Measurements from ENCODE around the gene ZNF552.

ZNF552 gene

DNA sequence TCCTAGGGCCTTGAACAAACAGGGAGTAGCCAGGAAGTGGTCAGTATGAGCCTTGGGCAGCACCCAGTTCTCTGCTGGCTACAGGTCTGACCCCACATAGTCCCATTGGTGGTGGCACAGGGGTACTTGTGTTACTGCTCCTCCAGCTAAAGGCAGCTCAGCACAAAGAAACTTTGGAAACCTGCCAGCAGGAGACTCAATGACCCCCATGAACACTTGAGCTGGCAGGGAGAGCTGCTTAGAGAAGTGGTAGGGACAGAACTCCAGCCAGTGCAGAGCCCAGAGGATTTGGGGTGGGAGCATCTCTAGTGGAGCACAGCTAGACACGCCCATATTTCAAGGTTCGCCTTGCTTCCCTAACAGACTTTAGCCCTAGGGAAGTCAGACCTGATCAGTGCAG, 55.6 kb downstream of the ZNF552 start:
- no peak for DNase-seq
- H3K4me1 ChIP-seq (ENCODE audit: insufficient read depth, low read length) = no peaks in the 10 kb centered on the region
- H3K27ac ChIP-seq (ENCODE audit: low read length) = no peak overlapping the region
- H2AFZ ChIP-seq (ENCODE audit: low read depth, low read length) = no peak overlapping the region
- H3K9ac ChIP-seq (ENCODE audit: low read depth, low read length) = no peak overlapping the region
- H3K79me2 ChIP-seq (ENCODE audit: insufficient read depth, low read length) = peaks cover 8% of the 10 kb centered on the region; the same call in 1 of the 2 replicates
- no peak for ATAC-seq (ENCODE audit: insufficient read depth, low read depth)
- TF ChIP-seq, protein P1, sequence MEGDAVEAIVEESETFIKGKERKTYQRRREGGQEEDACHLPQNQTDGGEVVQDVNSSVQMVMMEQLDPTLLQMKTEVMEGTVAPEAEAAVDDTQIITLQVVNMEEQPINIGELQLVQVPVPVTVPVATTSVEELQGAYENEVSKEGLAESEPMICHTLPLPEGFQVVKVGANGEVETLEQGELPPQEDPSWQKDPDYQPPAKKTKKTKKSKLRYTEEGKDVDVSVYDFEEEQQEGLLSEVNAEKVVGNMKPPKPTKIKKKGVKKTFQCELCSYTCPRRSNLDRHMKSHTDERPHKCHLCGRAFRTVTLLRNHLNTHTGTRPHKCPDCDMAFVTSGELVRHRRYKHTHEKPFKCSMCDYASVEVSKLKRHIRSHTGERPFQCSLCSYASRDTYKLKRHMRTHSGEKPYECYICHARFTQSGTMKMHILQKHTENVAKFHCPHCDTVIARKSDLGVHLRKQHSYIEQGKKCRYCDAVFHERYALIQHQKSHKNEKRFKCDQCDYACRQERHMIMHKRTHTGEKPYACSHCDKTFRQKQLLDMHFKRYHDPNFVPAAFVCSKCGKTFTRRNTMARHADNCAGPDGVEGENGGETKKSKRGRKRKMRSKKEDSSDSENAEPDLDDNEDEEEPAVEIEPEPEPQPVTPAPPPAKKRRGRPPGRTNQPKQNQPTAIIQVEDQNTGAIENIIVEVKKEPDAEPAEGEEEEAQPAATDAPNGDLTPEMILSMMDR (IDR thresholded peaks at IDR 0.05; ENCODE audit: borderline replicate concordance, extremely low read depth, low read length, poor library complexity, severe bottlenecking) = no peak
- TF ChIP-seq EZH2 (IDR thresholded peaks at IDR 0.05; ENCODE audit: borderline replicate concordance, low read depth, low read length, severe bottlenecking) = no peak
- H4K20me1 ChIP-seq (ENCODE audit: insufficient read depth, low read length) = peaks cover 6% of the 10 kb centered on the region
- H3K4me3 ChIP-seq (ENCODE audit: low read depth in 1 of 2, low read length in 2 of 2) = no peak overlapping the region
- no peaks in the 10 kb centered on the region for H3K27me3 ChIP-seq (ENCODE audit: insufficient read depth, low read length, poor library complexity)
- H3K4me2 ChIP-seq (ENCODE audit: insufficient read depth, low read length) = no peak overlapping the region
- H3K36me3 ChIP-seq (ENCODE audit: insufficient read depth, low read length) = peaks cover 74% of the 10 kb centered on the region
- no peaks in the 10 kb centered on the region for H3K9me3 ChIP-seq (ENCODE audit: insufficient read depth, low read length, severe bottlenecking)

DNA sequence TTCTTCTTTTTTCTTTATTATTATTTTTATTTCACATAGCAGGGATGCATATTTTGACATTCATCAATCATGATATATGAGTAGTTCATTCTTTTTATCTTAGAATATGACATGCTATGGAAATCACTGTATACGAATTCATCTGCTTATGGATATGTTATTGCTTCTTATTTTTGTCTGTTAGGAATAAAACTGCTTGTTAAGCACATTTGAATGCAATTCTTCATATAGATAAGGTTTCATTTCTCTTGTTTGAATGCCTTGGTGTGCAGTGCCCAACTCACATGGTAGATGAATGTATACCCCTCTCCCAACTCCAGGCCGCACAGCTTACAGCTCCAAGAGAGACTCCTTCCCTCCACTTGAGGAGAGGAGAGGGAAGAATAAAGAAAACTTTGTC, 56.8 kb downstream of the ZNF552 start:
- DNase-seq = no peak
- Histone ChIP-seq H3K9ac (ENCODE audit: low read depth, low read length) (no peak overlapping the region), H3K4me3 (ENCODE audit: low read depth in 1 of 2, low read length in 2 of 2) (no peak overlapping the region), H3K36me3 (ENCODE audit: insufficient read depth, low read length) (peaks cover 80% of the 10 kb centered on the region), H3K27ac (ENCODE audit: low read length) (no peak overlapping the region), H2AFZ (ENCODE audit: low read depth, low read length) (no peak overlapping the region), H3K4me2 (ENCODE audit: insufficient read depth, low read length) (no peak overlapping the region), H3K27me3 (ENCODE audit: insufficient read depth, low read length, poor library complexity) (no peaks in the 10 kb centered on the region), H3K79me2 (ENCODE audit: insufficient read depth, low read length) (peaks cover 17% of the 10 kb centered on the region), H4K20me1 (ENCODE audit: insufficient read depth, low read length) (peaks cover 6% of the 10 kb centered on the region), H3K4me1 (ENCODE audit: insufficient read depth, low read length) (no peaks in the 10 kb centered on the region), H3K9me3 (ENCODE audit: insufficient read depth, low read length, severe bottlenecking) (no peaks in the 10 kb centered on the region)
- no peak for ATAC-seq (ENCODE audit: insufficient read depth, low read depth)
- no peak for TF ChIP-seq EZH2 (IDR thresholded peaks at IDR 0.05; ENCODE audit: borderline replicate concordance, low read depth, low read length, severe bottlenecking)
- TF ChIP-seq, protein P1 (IDR thresholded peaks at IDR 0.05; ENCODE audit: borderline replicate concordance, extremely low read depth, low read length, poor library complexity, severe bottlenecking) = no peak
